Right kidney (tissue), 9 donors: ENCODE results near the gene OXLD1.

ENCODE experiments used
- DNase-seq: peaks from one replicate; pipeline ENCODE4 v3.0.0-alpha.2; 2016
- long read RNA-seq, 8 donors: transcript quantifications; one replicate each; lab custom pipeline, GENCODE V29; 2026

OXLD1 gene
- long read RNA-seq, donor 1, transcript OXLD1-207 (2 exons, 821 nt) = minor isoform, 7 of 55 reads
- long read RNA-seq, donor 1, transcript OXLD1-206 (1 exons, 1,600 nt) = major isoform, 32 of 55 reads
- long read RNA-seq, donor 1, transcript OXLD1-201 (2 exons, 620 nt) = minor isoform, 7 of 55 reads
- long read RNA-seq, donor 1, partial matches to known transcripts = 0 of 55 reads
- long read RNA-seq, donor 1, other reads (novel, unspliced or antisense) = 5 of 55 reads
- long read RNA-seq, donor 2, transcript OXLD1-207 (2 exons, 821 nt) = major isoform, 8 of 19 reads
- long read RNA-seq, donor 2, transcript OXLD1-206 (1 exons, 1,600 nt) = minor isoform, 7 of 19 reads
- long read RNA-seq, donor 2, partial matches to known transcripts = 0 of 19 reads
- long read RNA-seq, donor 2, other reads (novel, unspliced or antisense) = 0 of 19 reads
- long read RNA-seq, donor 3, transcript OXLD1-206 (1 exons, 1,600 nt) = major isoform, 11 of 12 reads
- long read RNA-seq, donor 3, partial matches to known transcripts = 0 of 12 reads
- long read RNA-seq, donor 3, other reads (novel, unspliced or antisense) = 0 of 12 reads
- long read RNA-seq, donor 4, transcript OXLD1-207 (2 exons, 821 nt) = minor isoform, 6 of 33 reads
- long read RNA-seq, donor 4, transcript OXLD1-206 (1 exons, 1,600 nt) = major isoform, 20 of 33 reads
- long read RNA-seq, donor 4, partial matches to known transcripts = 0 of 33 reads
- long read RNA-seq, donor 4, other reads (novel, unspliced or antisense) = 0 of 33 reads
- long read RNA-seq, donor 5, transcript OXLD1-201 (2 exons, 620 nt) = minor isoform, 5 of 21 reads
- long read RNA-seq, donor 5, transcript OXLD1-207 (2 exons, 821 nt) = minor isoform, 6 of 21 reads
- long read RNA-seq, donor 5, transcript OXLD1-206 (1 exons, 1,600 nt) = major isoform, 10 of 21 reads
- long read RNA-seq, donor 5, partial matches to known transcripts = 0 of 21 reads
- long read RNA-seq, donor 5, other reads (novel, unspliced or antisense) = 0 of 21 reads
- long read RNA-seq, donor 6, transcript OXLD1-206 (1 exons, 1,600 nt) = major isoform, 16 of 24 reads
- long read RNA-seq, donor 6, partial matches to known transcripts = 0 of 24 reads
- long read RNA-seq, donor 6, other reads (novel, unspliced or antisense) = 0 of 24 reads
- long read RNA-seq, donor 7 = 0 reads
- long read RNA-seq, donor 8, transcript OXLD1-207 (2 exons, 821 nt) = minor isoform, 5 of 33 reads
- long read RNA-seq, donor 8, transcript OXLD1-206 (1 exons, 1,600 nt) = major isoform, 23 of 33 reads
- long read RNA-seq, donor 8, partial matches to known transcripts = 0 of 33 reads
- long read RNA-seq, donor 8, other reads (novel, unspliced or antisense) = 0 of 33 reads

DNA sequence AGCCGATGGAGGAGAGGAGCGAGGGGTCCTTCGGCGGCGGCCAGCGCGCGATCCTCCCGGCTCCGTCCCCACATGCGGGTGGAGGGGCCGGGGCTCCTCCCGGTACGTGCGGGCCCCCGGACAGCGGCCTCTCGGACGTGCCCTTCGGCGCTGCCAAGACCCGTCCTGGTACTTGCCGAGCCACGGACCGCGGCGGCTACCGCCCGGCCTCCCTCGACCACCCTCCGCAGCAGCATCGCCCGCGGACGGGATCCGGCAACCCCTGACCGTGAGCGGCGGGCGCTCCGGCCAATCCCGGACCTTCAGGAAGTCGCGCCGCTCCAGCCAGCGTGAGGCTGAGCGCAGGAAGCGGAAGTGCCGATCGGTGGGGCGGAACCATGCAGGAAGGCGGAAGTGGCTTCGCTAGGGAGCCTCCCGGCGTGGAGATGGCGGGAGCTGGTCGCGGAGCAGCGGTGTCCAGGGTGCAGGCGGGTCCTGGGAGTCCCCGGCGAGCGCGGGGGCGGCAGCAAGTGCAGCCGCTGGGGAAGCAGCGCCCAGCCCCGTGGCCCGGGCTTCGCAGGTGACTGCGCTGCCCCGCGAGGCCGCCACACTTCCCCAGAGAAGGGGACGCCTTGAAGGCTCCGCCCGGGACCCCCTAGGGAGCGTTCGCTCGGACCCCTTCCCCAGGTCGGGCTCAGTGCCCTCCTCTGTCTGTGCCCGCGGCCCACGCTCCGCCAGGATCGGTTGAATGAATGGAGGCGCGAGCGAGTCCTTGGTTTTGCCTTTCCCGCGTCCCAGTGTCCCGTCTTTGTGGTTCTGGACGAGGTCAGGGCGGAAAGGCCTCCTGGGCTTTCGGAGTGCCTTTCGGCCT, at the start of gene OXLD1, which contains the start of gene CCDC137:
Gene OXLD1 (minus strand): TSS at position 264 of the 850 bp plus-strand sequence. CDS start 28 bp downstream, at position 236.
Gene CCDC137 (plus strand): TSS at position 396 of the 850 bp plus-strand sequence. CDS start 30 bp downstream, at position 426.
- peak; percentile 93 for DNase-seq

DNA sequence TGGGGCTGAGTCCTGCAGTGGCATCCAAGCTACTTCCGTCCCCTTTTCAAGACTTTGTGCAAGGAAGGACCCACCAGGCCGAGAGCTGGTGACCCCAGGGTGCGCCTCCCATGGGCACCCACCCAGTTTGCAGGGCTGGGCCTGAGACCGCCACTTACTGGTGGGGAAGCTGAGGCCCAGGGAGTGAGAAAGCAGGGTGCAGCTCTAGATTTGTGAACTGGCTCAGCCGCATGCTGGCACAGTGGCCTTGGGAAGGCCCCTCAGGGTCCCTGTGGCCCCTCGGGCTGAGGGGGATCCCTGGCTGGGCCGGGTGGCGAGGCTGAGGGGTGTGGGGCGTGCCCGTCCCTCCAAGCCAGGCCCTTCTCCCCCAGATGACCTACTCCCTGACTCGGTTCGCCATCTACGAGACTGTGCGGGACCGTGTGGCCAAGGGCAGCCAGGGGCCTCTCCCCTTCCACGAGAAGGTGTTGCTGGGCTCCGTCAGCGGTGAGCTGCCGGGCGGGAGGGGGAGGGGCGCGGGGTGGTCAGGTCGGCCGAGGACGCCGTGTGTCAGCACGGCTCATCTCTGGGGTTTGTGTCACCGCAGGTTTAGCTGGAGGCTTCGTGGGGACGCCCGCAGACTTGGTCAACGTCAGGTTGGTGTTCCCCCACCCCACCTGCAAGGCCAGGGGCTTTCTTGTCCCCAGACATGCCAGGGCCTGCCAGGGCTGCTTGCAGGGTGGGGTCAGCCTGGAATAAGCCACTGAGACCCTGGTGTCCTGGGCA, 48.9 kb upstream of the OXLD1 start:
- DNase-seq = no peak

DNA sequence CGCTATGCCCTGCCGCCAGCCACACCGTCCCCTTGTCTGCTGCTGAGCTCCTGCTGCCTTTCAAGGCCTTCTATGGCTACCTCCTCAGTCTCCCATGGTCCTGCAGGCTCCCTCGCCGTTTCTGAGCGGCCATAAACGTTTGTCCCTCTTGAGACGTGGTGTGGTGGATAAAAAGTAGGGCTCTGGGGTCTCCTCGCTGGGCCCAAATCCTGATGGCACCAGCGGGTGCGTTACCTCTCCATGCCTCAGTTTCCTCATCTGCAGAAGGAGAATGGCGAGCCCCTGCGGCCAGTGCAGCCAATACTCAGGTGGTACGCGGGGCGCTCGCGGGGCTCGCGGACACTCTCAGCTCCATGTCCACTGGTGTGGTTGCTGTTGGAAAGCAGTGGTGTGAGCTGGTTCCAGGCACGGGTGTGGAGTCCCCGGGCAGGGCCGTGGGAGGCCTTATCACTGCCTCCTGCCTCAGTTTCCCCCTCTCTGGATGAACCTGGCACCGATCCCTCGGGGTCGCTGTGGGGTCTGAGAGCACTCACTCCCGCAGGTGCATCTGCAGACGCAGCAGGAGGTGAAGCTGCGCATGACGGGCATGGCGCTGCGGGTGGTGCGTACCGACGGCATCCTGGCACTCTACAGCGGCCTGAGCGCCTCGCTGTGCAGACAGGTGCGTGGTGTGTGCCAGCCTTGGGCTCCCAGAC, 48.2 kb upstream of the OXLD1 start:
- no peak for DNase-seq

GRCh38 chr17:81713556-81714411, 47.4 kb upstream of the OXLD1 start:
- DNase-seq = peak; percentile 63

DNA sequence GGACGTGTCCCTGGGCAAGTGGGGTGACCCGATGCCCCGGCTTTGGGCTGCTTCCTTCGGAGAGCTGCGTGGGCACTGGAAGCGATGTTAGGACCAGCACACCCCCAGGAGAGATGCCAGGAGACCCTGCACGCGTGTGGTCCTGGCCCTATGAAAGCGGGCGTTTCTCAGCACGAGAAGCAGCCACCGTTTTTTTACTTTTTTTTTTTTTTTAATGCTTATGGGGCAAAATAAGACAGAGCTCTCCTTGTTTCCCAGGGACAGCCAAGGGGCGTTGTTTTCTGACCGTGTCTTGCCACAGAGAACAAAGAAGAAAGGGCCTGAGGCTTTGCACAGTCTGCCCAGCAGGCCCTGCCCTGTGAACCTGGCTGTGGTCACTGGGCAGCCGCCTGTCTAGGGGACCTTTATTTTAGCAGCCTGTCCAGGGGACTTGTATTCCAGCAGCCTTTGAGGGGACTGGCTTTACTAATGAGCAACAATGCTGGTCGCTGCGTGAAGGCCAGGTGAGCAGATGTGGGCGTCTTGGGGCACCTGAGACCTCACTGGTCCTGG, 46.7 kb upstream of the OXLD1 start:
- DNase-seq = no peak

DNA sequence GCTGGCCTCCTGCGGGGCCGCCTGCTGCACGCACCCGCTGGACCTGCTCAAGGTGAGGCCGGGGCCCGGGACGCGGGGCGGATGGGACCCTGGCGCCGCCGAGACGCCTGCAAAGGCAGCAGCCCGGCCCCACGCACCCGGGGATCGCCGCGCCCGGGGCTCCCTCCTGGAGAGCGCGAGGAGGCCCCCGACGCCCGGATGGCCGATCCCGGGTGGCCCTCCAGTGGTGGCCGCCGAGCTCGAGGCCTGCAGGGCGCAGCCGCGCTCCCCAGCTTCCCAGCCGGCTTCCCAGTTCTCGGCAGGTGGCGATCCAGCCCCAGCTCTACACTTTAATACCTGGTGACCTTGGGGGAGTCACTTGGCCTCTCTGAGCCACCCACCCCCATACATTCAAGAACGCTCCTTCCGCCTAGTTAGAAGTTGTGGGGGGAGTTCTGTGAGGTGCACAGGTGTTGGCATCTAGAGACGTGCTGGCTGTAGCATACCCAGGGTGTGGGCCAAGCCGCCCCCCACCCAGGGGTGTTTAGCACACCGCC, 46.1 kb upstream of the OXLD1 start:
- peak; percentile 83 for DNase-seq

GRCh38 chr17:81711814-81712467, 45.5 kb upstream of the OXLD1 start, which contains the start of gene SLC25A10:
Gene SLC25A10, plus strand, starts transcription at chr17:81712284. Its CDS starts 143 bp downstream, at chr17:81712427.
- DNase-seq = peak; percentile 92

DNA sequence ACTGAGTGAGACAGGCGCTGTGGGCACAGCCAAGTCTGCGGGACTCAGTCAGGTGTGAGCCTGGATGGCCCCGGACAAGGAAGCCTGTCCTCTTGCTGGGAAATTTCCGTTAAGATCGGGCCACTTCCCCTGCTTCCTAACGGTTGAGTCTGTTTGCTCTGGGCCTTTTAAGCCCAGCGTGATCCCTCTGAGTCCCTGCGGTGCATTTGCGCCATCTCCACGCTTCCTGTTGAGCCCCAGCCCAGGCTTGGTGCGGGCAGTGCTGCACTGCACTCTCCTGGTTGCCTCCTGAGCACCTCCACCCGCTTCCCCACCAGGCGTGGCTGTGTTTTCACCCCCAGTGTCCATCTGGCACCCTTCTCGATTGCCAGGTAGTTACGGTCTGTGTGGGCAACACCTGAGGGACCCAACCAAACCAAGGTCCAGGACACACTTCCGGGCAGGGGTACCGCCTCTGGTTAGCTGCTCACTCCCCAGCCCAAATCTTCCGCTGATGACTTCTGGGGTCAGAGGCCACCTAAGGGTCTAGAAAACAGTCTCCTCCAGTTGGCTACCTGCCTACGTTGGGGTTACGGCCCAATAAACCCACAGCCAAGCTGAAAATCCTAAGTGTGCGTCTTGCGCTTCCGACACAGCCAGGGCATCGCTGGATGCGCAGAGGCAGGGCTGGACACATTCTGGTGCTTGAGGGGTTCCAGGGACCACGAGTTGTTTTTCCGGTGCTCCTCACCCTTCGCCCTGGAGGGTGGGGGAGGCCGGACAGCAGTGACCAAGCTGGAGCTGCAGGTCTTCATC, 44.3 kb upstream of the OXLD1 start:
- peak; percentile 34 for DNase-seq

- DNase-seq = no peak
These were observed 42.4 kb upstream of the OXLD1 start for GRCh38 chr17:81708739-81709185.

DNA sequence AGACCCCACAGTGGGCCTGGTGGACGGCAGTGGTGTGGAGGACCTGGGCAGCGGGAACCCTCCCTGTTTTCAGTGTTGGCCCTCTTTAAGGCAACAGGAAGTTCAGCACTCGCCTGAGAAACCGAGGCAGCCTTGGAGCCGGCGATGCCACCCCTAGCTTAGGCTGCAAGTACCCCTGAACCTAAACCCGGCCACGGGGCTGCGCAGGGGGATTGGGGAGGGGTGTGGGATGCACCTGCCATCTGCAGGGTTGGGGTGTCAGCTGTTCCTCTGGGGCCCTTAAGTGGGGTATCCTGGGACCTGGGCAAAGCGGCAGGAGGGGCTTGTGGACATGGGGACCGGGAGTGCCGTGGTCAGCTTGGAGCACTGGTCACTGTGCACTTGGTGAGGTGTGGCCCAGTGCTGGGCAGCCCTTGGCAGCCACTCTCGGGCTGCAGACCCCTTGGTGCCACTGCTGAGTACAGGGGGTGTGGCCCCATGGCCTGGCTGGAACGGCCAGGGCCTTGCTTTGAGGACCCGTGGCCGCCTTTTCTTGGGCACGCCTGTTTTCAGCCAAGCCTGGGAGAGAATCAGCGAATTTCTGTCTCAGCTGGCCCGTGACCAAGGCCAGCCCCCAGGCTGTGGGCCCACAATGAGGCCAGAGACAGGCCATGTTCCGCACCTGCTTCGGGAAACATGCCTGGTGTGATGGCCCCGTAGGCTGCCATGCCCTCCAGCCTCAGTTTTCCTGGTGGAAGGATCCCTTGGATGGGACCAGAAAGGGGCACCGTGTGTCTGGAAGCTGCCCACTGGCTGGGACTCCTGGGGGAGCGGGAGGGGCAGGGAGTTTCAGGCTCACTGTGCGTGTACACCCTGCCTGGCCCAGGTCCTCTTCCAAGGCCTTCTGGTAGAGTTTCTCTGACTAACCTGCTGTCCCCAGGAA, 41.6 kb upstream of the OXLD1 start:
- DNase-seq = no peak

- DNase-seq = no peak
These were observed 40.6 kb upstream of the OXLD1 start for GRCh38 chr17:81706757-81707624.

DNA sequence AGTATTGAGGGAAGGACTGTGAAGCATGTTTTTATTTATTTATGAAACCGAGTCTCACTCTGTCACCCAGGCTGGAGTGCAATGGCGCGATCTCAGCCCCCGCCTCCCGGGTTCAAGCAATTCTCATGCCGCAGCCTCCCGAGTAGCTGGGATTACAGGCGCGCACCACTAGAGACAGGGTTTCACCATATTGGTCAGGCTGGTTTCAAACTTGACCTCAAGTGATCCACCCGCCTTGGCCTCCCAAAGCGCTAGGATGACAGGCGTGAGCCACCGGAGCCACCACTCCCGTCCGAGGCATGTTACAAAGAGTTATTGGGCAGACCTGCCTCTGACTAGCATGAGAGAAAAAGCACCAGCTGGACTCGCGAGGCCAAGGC, 39.8 kb upstream of the OXLD1 start:
- no peak for DNase-seq

- no peak for DNase-seq
These were observed 39.3 kb upstream of the OXLD1 start for GRCh38 chr17:81705518-81706231.
